HG02970 (cell line): ENCODE measurements around the gene SAMD1.
A peak's percentile ranks its signal among the peaks of the same experiment; 100 is the strongest.

ENCODE experiments used
- ATAC-seq: cut with Tn5 transposase; IDR thresholded peaks from one replicate; pipeline ENCODE4 v1.9.1; 2021; ENCODE audit warnings: mild to moderate bottlenecking, moderate library complexity, moderate number of reproducible peaks; ENCODE audit not compliant: unreplicated experiment, low FRiP score

SAMD1 gene

GRCh38 chr19:14091081-14091812, 696 bp upstream of the SAMD1 start:
- peak; percentile 46 for ATAC-seq

GRCh38 chr19:14089662-14090508, 666 bp downstream of the SAMD1 start:
- peak; percentile 19 for ATAC-seq

- ATAC-seq = no peak
These were observed 1.2 kb downstream of the SAMD1 start for GRCh38 chr19:14089412-14089661.

GRCh38 chr19:14088634-14089411, 1.7 kb downstream of the SAMD1 start:
- ATAC-seq = no peak

- no peak for ATAC-seq
These were observed 4.5 kb downstream of the SAMD1 start for GRCh38 chr19:14086098-14086497.

GRCh38 chr19:14085309-14085995, 5.1 kb downstream of the SAMD1 start, which contains the start of gene C19orf67:
Gene C19orf67 (minus strand): TSS chr19:14085783. CDS start chr19:14085627, 156 bp downstream.
- no peak for ATAC-seq

- no peak for ATAC-seq
These were observed 7.9 kb downstream of the SAMD1 start for GRCh38 chr19:14082675-14082960.

- ATAC-seq = peak; percentile 11
These were observed 8.5 kb downstream of the SAMD1 start for GRCh38 chr19:14081797-14082674.

- peak; percentile 86 for ATAC-seq
These were observed 9.4 kb downstream of the SAMD1 start for GRCh38 chr19:14080887-14081796.

- no peak for ATAC-seq
These were observed 12.1 kb downstream of the SAMD1 start for GRCh38 chr19:14078411-14078810.

- ATAC-seq = no peak
These were observed 16.4 kb downstream of the SAMD1 start for GRCh38 chr19:14073925-14074838.

GRCh38 chr19:14073261-14073924, 17.2 kb downstream of the SAMD1 start:
- peak; percentile 38 for ATAC-seq

GRCh38 chr19:14072535-14073260, 17.9 kb downstream of the SAMD1 start, which contains the start of gene MISP3:
Gene MISP3 (plus strand): TSS chr19:14072786. CDS start chr19:14073310, 524 bp downstream.
- ATAC-seq = peak; percentile 1

- no peak for ATAC-seq
These were observed 20.1 kb downstream of the SAMD1 start for GRCh38 chr19:14070268-14071050.

- ATAC-seq = no peak
These were observed 24.4 kb downstream of the SAMD1 start for GRCh38 chr19:14066134-14066533.

- no peak for ATAC-seq
These were observed 27.4 kb downstream of the SAMD1 start for GRCh38 chr19:14063105-14063504.
